Measurements from ENCODE around the gene LST1. TPM values are rescaled to one million over a fixed set of nuclear protein-coding genes. Genes with fewer than 3 reads are reported as not detected.
"Not testable (repeated sequence)": the region's sequence is repeated elsewhere in the genome, so short reads cannot be mapped to it uniquely, and the experiment has no call there.

Gene LST1
- total RNA-seq, 1 donor from 2014 or later, result 0.42 TPM

GRCh38 chr6:31547727-31548543 is 38.1 kb upstream of the LST1 start:
- no peak for DNase-seq (ENCODE audit: low read depth)
- no peak for TF ChIP-seq CTCF (IDR thresholded peaks at IDR 0.05; ENCODE audit: insufficient read depth, low read length, poor library complexity, severe bottlenecking)
- peak overlapping the region; percentile 44 for H3K4me3 ChIP-seq (ENCODE audit: low read depth, low read length)
- no peaks in the 10 kb centered on the region for H3K36me3 ChIP-seq (ENCODE audit: control insufficient read depth, insufficient read depth, low read length)
- H3K27me3 ChIP-seq (ENCODE audit: control insufficient read depth, insufficient read depth, low read length), result no peaks in the 10 kb centered on the region

GRCh38 chr6:31548544-31548873 is 37.6 kb upstream of the LST1 start:
- Histone ChIP-seq H3K36me3 (ENCODE audit: control insufficient read depth, insufficient read depth, low read length) (no peaks in the 10 kb centered on the region), H3K4me3 (ENCODE audit: low read depth, low read length) (no peak overlapping the region), H3K27me3 (ENCODE audit: control insufficient read depth, insufficient read depth, low read length) (no peaks in the 10 kb centered on the region)
- no peak for DNase-seq (ENCODE audit: low read depth)
- no peak for TF ChIP-seq CTCF (IDR thresholded peaks at IDR 0.05; ENCODE audit: insufficient read depth, low read length, poor library complexity, severe bottlenecking)

DNA sequence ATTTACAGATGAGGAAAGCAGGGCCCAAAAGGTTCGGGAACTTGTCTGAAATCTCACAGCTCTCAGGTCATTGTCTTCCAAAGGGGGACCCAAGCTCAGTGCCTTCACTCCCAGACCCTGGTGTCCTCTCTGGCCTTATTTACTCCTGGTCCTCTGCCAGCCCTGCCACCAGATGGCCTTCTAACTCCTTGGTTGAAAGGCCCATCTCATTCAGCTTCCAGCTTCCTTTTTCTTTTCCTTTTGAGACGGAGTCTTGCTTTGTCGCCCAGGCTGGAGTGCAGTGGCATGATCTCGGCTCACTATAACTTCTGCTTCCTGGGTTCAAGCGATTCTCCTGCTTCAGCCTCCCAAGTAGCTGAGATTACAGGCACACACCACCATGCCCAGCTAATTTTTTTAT is 34.7 kb upstream of the LST1 start:
- TF ChIP-seq CTCF (IDR thresholded peaks at IDR 0.05; ENCODE audit: insufficient read depth, low read length, poor library complexity, severe bottlenecking), result peak; percentile 51
- not testable (repeated sequence) for H3K36me3 ChIP-seq (ENCODE audit: control insufficient read depth, insufficient read depth, low read length); DNase-seq (ENCODE audit: low read depth); H3K27me3 ChIP-seq (ENCODE audit: control insufficient read depth, insufficient read depth, low read length); H3K4me3 ChIP-seq (ENCODE audit: low read depth, low read length)

GRCh38 chr6:31556307-31556706 is 29.8 kb upstream of the LST1 start:
- peaks cover 8% of the 10 kb centered on the region for H3K36me3 ChIP-seq (ENCODE audit: control insufficient read depth, insufficient read depth, low read length)
- no peak for TF ChIP-seq CTCF (IDR thresholded peaks at IDR 0.05; ENCODE audit: insufficient read depth, low read length, poor library complexity, severe bottlenecking)
- no peaks in the 10 kb centered on the region for H3K27me3 ChIP-seq (ENCODE audit: control insufficient read depth, insufficient read depth, low read length)
- DNase-seq (ENCODE audit: low read depth), result no peak
- H3K4me3 ChIP-seq (ENCODE audit: low read depth, low read length), result no peak overlapping the region

DNA sequence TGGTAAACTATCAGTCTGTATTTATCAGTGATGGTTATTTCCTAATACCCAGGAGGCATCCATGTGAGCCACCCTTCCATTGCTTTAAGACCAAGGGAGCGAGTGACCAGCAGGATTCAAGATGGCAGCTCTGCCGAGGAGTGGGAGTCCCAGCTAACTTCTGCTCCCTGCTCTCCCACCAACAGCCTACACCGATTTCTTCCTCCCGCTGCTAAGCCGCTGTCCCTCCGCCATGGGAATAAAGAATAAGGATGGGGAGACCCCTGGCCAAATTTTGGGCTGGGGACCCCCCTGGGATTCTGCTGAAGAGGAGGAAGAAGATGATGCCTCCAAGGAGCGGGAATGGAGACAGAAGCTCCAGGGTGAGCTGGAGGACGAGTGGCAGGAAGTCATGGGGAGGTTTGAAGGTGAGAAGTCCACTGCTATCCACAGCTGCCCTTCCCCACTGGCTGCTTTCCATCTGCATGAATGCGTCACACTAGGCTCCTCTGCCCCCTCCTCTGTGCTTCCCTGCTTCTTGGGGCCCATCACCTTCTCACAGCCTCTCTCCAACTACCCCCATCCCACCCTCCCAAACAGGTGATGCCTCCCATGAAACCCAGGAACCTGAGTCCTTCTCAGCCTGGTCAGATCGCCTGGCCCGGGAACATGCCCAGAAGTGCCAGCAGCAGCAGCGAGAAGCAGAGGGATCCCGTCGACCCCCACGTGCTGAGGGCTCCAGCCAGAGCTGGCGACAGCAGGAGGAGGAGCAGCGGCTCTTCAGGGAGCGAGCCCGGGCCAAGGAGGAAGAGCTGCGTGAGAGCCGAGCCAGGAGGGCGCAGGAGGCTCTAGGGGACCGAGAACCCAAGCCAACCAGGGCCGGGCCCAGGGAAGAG is 28.4 kb upstream of the LST1 start:
- H3K4me3 ChIP-seq (ENCODE audit: low read depth, low read length), result no peak overlapping the region
- peaks cover 8% of the 10 kb centered on the region for H3K36me3 ChIP-seq (ENCODE audit: control insufficient read depth, insufficient read depth, low read length)
- TF ChIP-seq CTCF (IDR thresholded peaks at IDR 0.05; ENCODE audit: insufficient read depth, low read length, poor library complexity, severe bottlenecking), result no peak
- H3K27me3 ChIP-seq (ENCODE audit: control insufficient read depth, insufficient read depth, low read length), result no peaks in the 10 kb centered on the region
- DNase-seq (ENCODE audit: low read depth), result no peak
